HG02852 (cell line): ENCODE measurements around the gene DSTN.

Experiments
- ATAC-seq: cut with Tn5 transposase; IDR thresholded peaks from one replicate; pipeline ENCODE4 v1.9.1; 2021; ENCODE audit warnings: mild to moderate bottlenecking, moderate library complexity; ENCODE audit not compliant: unreplicated experiment

Gene DSTN

GRCh38 chr20:17545127-17545526 is 24.7 kb upstream of the DSTN start:
- no peak for ATAC-seq

GRCh38 chr20:17549131-17549530 is 20.7 kb upstream of the DSTN start:
- no peak for ATAC-seq

- no peak for ATAC-seq
Observed at GRCh38 chr20:17555106-17555505, 14.8 kb upstream of the DSTN start.

- no peak for ATAC-seq
Observed at GRCh38 chr20:17556837-17557674, 12.8 kb upstream of the DSTN start.

- no peak for ATAC-seq
Observed at GRCh38 chr20:17557675-17558006, 12.2 kb upstream of the DSTN start.

- ATAC-seq, result no peak
Observed at GRCh38 chr20:17558154-17558940, 11.5 kb upstream of the DSTN start.

GRCh38 chr20:17558941-17559304 is 11.0 kb upstream of the DSTN start:
- ATAC-seq, result no peak

- ATAC-seq, result no peak
Observed at GRCh38 chr20:17559338-17559737, 10.5 kb upstream of the DSTN start.

GRCh38 chr20:17560344-17561074 is 9.4 kb upstream of the DSTN start:
- ATAC-seq, result no peak

- no peak for ATAC-seq
Observed at GRCh38 chr20:17562804-17563305, 7.0 kb upstream of the DSTN start.

- ATAC-seq, result no peak
Observed at GRCh38 chr20:17565169-17565845, 4.6 kb upstream of the DSTN start.

- no peak for ATAC-seq
Observed at GRCh38 chr20:17566345-17566744, 3.5 kb upstream of the DSTN start.

GRCh38 chr20:17568045-17568788 is 1.7 kb upstream of the DSTN start:
- ATAC-seq, result no peak

- ATAC-seq, result no peak
Observed at GRCh38 chr20:17568972-17569521, 828 bp upstream of the DSTN start.

GRCh38 chr20:17570347-17571152 is 675 bp downstream of the DSTN start:
- ATAC-seq, result peak; percentile 43

GRCh38 chr20:17571153-17571527 is 1.3 kb downstream of the DSTN start:
- ATAC-seq, result peak; percentile 28

- ATAC-seq, result no peak
Observed at GRCh38 chr20:17572034-17572638, 2.3 kb downstream of the DSTN start.

- no peak for ATAC-seq
Observed at GRCh38 chr20:17573463-17573862, 3.6 kb downstream of the DSTN start.

- ATAC-seq, result no peak
Observed at GRCh38 chr20:17576215-17576614, 6.3 kb downstream of the DSTN start.
